Measurements from ENCODE around the gene BANF2. TPM values are rescaled to one million over a fixed set of nuclear protein-coding genes. Genes with fewer than 3 reads are reported as not detected.

The BANF2 gene
- total and polyA plus RNA-seq, 4 donors = not detected

DNA sequence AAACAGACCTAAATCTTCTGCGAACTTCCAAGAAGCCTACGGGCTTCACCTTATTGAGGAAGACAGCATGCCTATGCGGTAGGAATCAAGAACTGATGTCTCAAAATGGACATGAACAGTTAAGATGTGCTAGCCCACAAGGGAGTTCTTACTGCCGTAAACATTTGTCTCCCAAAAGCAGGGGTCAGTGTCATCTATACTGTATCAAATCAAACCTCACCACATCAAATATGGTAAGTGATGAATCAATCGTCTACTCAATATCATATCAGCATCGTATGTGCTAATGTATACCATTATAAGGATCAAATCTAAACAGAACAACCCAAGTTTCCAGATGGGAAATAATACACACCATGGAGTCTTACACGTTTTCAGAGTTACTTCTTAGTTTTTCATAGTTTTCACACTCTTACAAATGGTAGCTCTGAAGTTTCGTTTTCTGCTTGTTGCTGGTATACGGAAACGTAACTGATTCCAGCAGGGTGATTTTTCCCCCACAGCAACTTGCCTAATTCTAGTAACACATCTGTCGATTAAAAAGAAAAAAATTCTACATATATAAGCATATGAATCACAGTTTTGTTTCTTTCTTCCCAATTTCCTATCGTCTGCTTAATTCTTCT is 30.3 kb upstream of the BANF2 start:
- Histone ChIP-seq H3K9me3 (ENCODE audit: control insufficient read depth, low read length) (no peaks in the 10 kb centered on the region), H3K4me1 (ENCODE audit: control insufficient read depth in 1 of 2, insufficient read depth in 2 of 2, low read length in 2 of 2) (no peaks in the 10 kb centered on the region), H3K27me3 (ENCODE audit: control insufficient read depth in 1 of 2, insufficient read depth in 2 of 2, low read length in 1 of 2) (no peaks in the 10 kb centered on the region), H3K27ac (ENCODE audit: low read depth in 1 of 2, low read length in 2 of 2) (no peak overlapping the region), H3K4me3 (ENCODE audit: low read length in 2 of 2) (no peak overlapping the region), H3K36me3 (ENCODE audit: control insufficient read depth in 1 of 2, insufficient read depth in 2 of 2, low read length in 1 of 2) (no peaks in the 10 kb centered on the region)
- 84 to 89% methylated on average over 12 of the region's 12 CpGs for WGBS, 2 donors
- intact Hi-C loops (cut with DNase I) = no loop called here
- DNase-seq = no peak
- ATAC-seq (ENCODE audit: low FRiP score) = no peak

GRCh38 chr20:17671011-17671410 is 28.8 kb upstream of the BANF2 start:
- intact Hi-C loops (cut with DNase I) = no loop called here
- Histone ChIP-seq H3K4me3 (ENCODE audit: low read length in 2 of 2) (no peak overlapping the region), H3K27ac (ENCODE audit: low read depth in 1 of 2, low read length in 2 of 2) (no peak overlapping the region), H3K9me3 (ENCODE audit: control insufficient read depth, low read length) (no peaks in the 10 kb centered on the region), H3K36me3 (ENCODE audit: control insufficient read depth in 1 of 2, insufficient read depth in 2 of 2, low read length in 1 of 2) (no peaks in the 10 kb centered on the region), H3K27me3 (ENCODE audit: control insufficient read depth in 1 of 2, insufficient read depth in 2 of 2, low read length in 1 of 2) (no peaks in the 10 kb centered on the region), H3K4me1 (ENCODE audit: control insufficient read depth in 1 of 2, insufficient read depth in 2 of 2, low read length in 2 of 2) (no peaks in the 10 kb centered on the region)
- DNase-seq (no peak), ATAC-seq (ENCODE audit: low FRiP score) (no peak)
- 84 to 89% methylated on average over 1 of the region's 1 CpG for WGBS, 2 donors

- 69 to 85% methylated on average over 4 of the region's 4 CpGs for WGBS, 2 donors
- Histone ChIP-seq H3K36me3 (ENCODE audit: control insufficient read depth in 1 of 2, insufficient read depth in 2 of 2, low read length in 1 of 2) (no peaks in the 10 kb centered on the region), H3K27ac (ENCODE audit: low read depth in 1 of 2, low read length in 2 of 2) (no peak overlapping the region), H3K27me3 (ENCODE audit: control insufficient read depth in 1 of 2, insufficient read depth in 2 of 2, low read length in 1 of 2) (no peaks in the 10 kb centered on the region), H3K4me3 (ENCODE audit: low read length in 2 of 2) (no peak overlapping the region), H3K9me3 (ENCODE audit: control insufficient read depth, low read length) (no peaks in the 10 kb centered on the region), H3K4me1 (ENCODE audit: control insufficient read depth in 1 of 2, insufficient read depth in 2 of 2, low read length in 2 of 2) (no peaks in the 10 kb centered on the region)
- intact Hi-C loops (cut with DNase I) = no loop called here
- DNase-seq (no peak), ATAC-seq (ENCODE audit: low FRiP score) (no peak)
Observed at GRCh38 chr20:17671565-17671964, 28.2 kb upstream of the BANF2 start.

- DNase-seq (no peak), ATAC-seq (ENCODE audit: low FRiP score) (no peak)
- no peak overlapping the region for H3K4me3 ChIP-seq (ENCODE audit: low read length in 2 of 2)
- H3K36me3 ChIP-seq (ENCODE audit: control insufficient read depth in 1 of 2, insufficient read depth in 2 of 2, low read length in 1 of 2) = no peaks in the 10 kb centered on the region
- WGBS, 2 donors = 84 to 90% methylated on average over 7 of the region's 7 CpGs
- H3K9me3 ChIP-seq (ENCODE audit: control insufficient read depth, low read length) = no peaks in the 10 kb centered on the region
- intact Hi-C loops (cut with DNase I) = no loop called here
- H3K27ac ChIP-seq (ENCODE audit: low read depth in 1 of 2, low read length in 2 of 2) = no peak overlapping the region
- no peaks in the 10 kb centered on the region for H3K4me1 ChIP-seq (ENCODE audit: control insufficient read depth in 1 of 2, insufficient read depth in 2 of 2, low read length in 2 of 2)
- H3K27me3 ChIP-seq (ENCODE audit: control insufficient read depth in 1 of 2, insufficient read depth in 2 of 2, low read length in 1 of 2) = no peaks in the 10 kb centered on the region
Observed at GRCh38 chr20:17673084-17673483, 26.7 kb upstream of the BANF2 start.

GRCh38 chr20:17674722-17675518 is 24.8 kb upstream of the BANF2 start:
- H3K27me3 ChIP-seq (ENCODE audit: control insufficient read depth in 1 of 2, insufficient read depth in 2 of 2, low read length in 1 of 2) = no peaks in the 10 kb centered on the region
- WGBS, 2 donors = 44 to 45% methylated on average over 9 of the region's 9 CpGs
- H3K27ac ChIP-seq (ENCODE audit: low read depth in 1 of 2, low read length in 2 of 2) = no peak overlapping the region
- no peaks in the 10 kb centered on the region for H3K36me3 ChIP-seq (ENCODE audit: control insufficient read depth in 1 of 2, insufficient read depth in 2 of 2, low read length in 1 of 2)
- H3K9me3 ChIP-seq (ENCODE audit: control insufficient read depth, low read length) = no peaks in the 10 kb centered on the region
- DNase-seq (no peak), ATAC-seq (ENCODE audit: low FRiP score) (peak; percentile 43)
- no peaks in the 10 kb centered on the region for H3K4me1 ChIP-seq (ENCODE audit: control insufficient read depth in 1 of 2, insufficient read depth in 2 of 2, low read length in 2 of 2)
- no peak overlapping the region for H3K4me3 ChIP-seq (ENCODE audit: low read length in 2 of 2)
- intact Hi-C loops (cut with DNase I) = loop anchor here in 1 of 2 donors (5.0 kb wide), 1 partner anchor 172 kb away; no protein-coding TSS in a partner anchor

- no peak for ATAC-seq (ENCODE audit: low FRiP score)
- H3K4me3 ChIP-seq (ENCODE audit: low read length in 2 of 2) = no peak overlapping the region
- peak overlapping the region in 1 of 2 donors; percentile 56 for H3K27ac ChIP-seq (ENCODE audit: low read depth in 1 of 2, low read length in 2 of 2)
- WGBS, 2 donors = 64% methylated on average over 13 of the region's 13 CpGs
- intact Hi-C loops (cut with DNase I) = loop anchor here in 1 of 2 donors (5.0 kb wide), 1 partner anchor 172 kb away; no protein-coding TSS in a partner anchor
- no peak for DNase-seq
- H3K36me3 ChIP-seq (ENCODE audit: control insufficient read depth in 1 of 2, insufficient read depth in 2 of 2, low read length in 1 of 2) = no peaks in the 10 kb centered on the region
- no peaks in the 10 kb centered on the region for H3K4me1 ChIP-seq (ENCODE audit: control insufficient read depth in 1 of 2, insufficient read depth in 2 of 2, low read length in 2 of 2)
- no peaks in the 10 kb centered on the region for H3K27me3 ChIP-seq (ENCODE audit: control insufficient read depth in 1 of 2, insufficient read depth in 2 of 2, low read length in 1 of 2)
- no peaks in the 10 kb centered on the region for H3K9me3 ChIP-seq (ENCODE audit: control insufficient read depth, low read length)
Observed at GRCh38 chr20:17675519-17676377, 24.0 kb upstream of the BANF2 start.

DNA sequence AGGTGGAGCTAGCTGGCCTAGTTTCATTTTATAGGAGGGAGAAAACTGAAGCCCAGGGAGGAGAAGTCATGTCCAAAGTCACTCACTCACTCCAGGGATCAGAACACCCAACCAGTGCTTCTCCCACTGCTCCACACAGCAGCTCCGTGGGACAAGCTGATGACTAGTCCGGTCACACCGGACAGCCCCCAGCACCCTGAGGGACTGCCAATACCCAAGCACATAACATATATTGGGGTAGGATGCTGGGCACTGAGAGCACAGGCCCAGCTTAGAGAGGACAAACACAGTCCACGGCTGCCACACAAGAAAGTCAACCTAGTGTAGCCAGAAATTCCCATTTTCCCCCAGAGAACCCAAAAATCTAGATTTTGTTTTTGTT is 23.4 kb upstream of the BANF2 start:
- H3K4me1 ChIP-seq (ENCODE audit: control insufficient read depth in 1 of 2, insufficient read depth in 2 of 2, low read length in 2 of 2) = no peaks in the 10 kb centered on the region
- no peaks in the 10 kb centered on the region for H3K9me3 ChIP-seq (ENCODE audit: control insufficient read depth, low read length)
- H3K27me3 ChIP-seq (ENCODE audit: control insufficient read depth in 1 of 2, insufficient read depth in 2 of 2, low read length in 1 of 2) = no peaks in the 10 kb centered on the region
- no peaks in the 10 kb centered on the region for H3K36me3 ChIP-seq (ENCODE audit: control insufficient read depth in 1 of 2, insufficient read depth in 2 of 2, low read length in 1 of 2)
- intact Hi-C loops (cut with DNase I) = loop anchor here in 1 of 2 donors (5.0 kb wide), 1 partner anchor 171 kb away; no protein-coding TSS in a partner anchor
- DNase-seq (no peak), ATAC-seq (ENCODE audit: low FRiP score) (no peak)
- 38 to 46% methylated on average over 4 of the region's 4 CpGs for WGBS, 2 donors
- H3K27ac ChIP-seq (ENCODE audit: low read depth in 1 of 2, low read length in 2 of 2) = peak overlapping the region in 1 of 2 donors; percentile 56
- H3K4me3 ChIP-seq (ENCODE audit: low read length in 2 of 2) = no peak overlapping the region

DNA sequence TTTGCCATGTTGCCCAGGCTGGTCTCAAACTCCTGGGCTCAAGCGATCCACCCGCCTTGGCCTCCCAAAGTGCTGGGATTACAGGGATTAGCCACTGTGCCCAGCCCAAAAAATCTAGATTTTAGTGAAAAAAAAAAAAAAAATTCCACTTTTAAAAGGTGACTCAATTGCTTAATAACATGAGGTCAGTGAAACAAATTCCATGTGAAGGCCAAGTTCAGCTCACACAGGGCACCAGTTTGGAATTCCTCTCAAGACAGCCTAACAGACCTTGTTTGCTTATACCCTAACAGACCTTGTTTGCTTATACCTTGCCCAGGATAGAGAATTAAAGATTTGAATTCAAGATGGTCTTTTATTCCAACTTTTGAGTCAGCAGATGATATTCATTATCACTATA is 22.8 kb upstream of the BANF2 start:
- H3K27ac ChIP-seq (ENCODE audit: low read depth in 1 of 2, low read length in 2 of 2) = peak overlapping the region in 1 of 2 donors; percentile 56
- intact Hi-C loops (cut with DNase I) = loop anchor here in 1 of 2 donors (5.0 kb wide), 1 partner anchor 170 kb away; no protein-coding TSS in a partner anchor

More for the DNA sequence above, 22.8 kb upstream of the BANF2 start:
- 53 to 56% methylated on average over 2 of the region's 2 CpGs for WGBS, 2 donors
- Histone ChIP-seq H3K9me3 (ENCODE audit: control insufficient read depth, low read length) (no peaks in the 10 kb centered on the region), H3K4me3 (ENCODE audit: low read length in 2 of 2) (no peak overlapping the region), H3K27me3 (ENCODE audit: control insufficient read depth in 1 of 2, insufficient read depth in 2 of 2, low read length in 1 of 2) (no peaks in the 10 kb centered on the region), H3K36me3 (ENCODE audit: control insufficient read depth in 1 of 2, insufficient read depth in 2 of 2, low read length in 1 of 2) (no peaks in the 10 kb centered on the region), H3K4me1 (ENCODE audit: control insufficient read depth in 1 of 2, insufficient read depth in 2 of 2, low read length in 2 of 2) (no peaks in the 10 kb centered on the region)
- ATAC-seq (ENCODE audit: low FRiP score) (no peak), DNase-seq (no peak)
